ENCODE results near the gene SEC22A. TPM values are rescaled to one million over a fixed set of nuclear protein-coding genes. Genes with fewer than 3 reads are reported as not detected.

The SEC22A gene
- polyA plus RNA-seq, 1 of the 3 experiments (the other 2 are of a cell fraction): 13.0 TPM

- no peaks in the 10 kb centered on the region for H3K27me3 ChIP-seq (ENCODE audit: insufficient read depth)
- DNase-seq: no peak
- no peaks in the 10 kb centered on the region for H3K9me3 ChIP-seq
- H3K4me3 ChIP-seq (ENCODE audit: low read depth in 2 of 2, low read length in 1 of 2): no peak overlapping the region
- H3K9me2 ChIP-seq: no peaks in the 10 kb centered on the region
- H2AFZ ChIP-seq (ENCODE audit: low read depth): no peak overlapping the region
- H3F3A ChIP-seq (replicated peaks; ENCODE audit: insufficient read depth): no peaks in the 10 kb centered on the region
- H3K9ac ChIP-seq: no peak overlapping the region
- CTCF ChIA-PET: interaction anchor here (1.0 to 1.5 kb wide), 4 partner anchors 10 to 102 kb away, joined by 3 to 4 read pairs (median 3); no protein-coding TSS in a partner anchor
- 100% methylated on average over 6 of the region's 15 CpGs for WGBS (ENCODE audit: low lambda C conversion rate)
- peaks cover 9 to 35% of the 10 kb centered on the region in 2 experiments for H3K36me3 ChIP-seq (replicated peaks in 1 of 2; ENCODE audit: control insufficient read depth in 1 of 2, insufficient read depth in 2 of 2, low read length in 1 of 2)
- H3K4me1 ChIP-seq (ENCODE audit: control insufficient read depth in 1 of 2, insufficient read depth in 2 of 2, low read depth in 1 of 2, low read length in 1 of 2): peaks cover 0 to 29% of the 10 kb centered on the region in 2 experiments; a peak in 1 of 4 replicates
- H3K27ac ChIP-seq (ENCODE audit: low read depth in 2 of 2, low read length in 1 of 2): no peak overlapping the region
- H3K79me2 ChIP-seq (ENCODE audit: insufficient read depth): no peaks in the 10 kb centered on the region
- no peak overlapping the region for H3K4me2 ChIP-seq
- POLR2A ChIA-PET: no interaction called here
- H4K20me1 ChIP-seq (ENCODE audit: insufficient read depth): no peaks in the 10 kb centered on the region
- TF ChIP-seq EP300 (IDR thresholded peaks at IDR 0.05; ENCODE audit: borderline replicate concordance in 1 of 2, low read depth in 1 of 2, low read length in 1 of 2): no peak
- TF ChIP-seq MAX (IDR thresholded peaks at IDR 0.05; ENCODE audit: low read depth): no peak
- TF ChIP-seq NRF1 (IDR thresholded peaks at IDR 0.05; ENCODE audit: low read depth, low read length): no peak
- TF ChIP-seq MEF2A (IDR thresholded peaks at IDR 0.05; ENCODE audit: borderline replicate concordance, low read depth): no peak
- no peak for TF ChIP-seq EZH2phosphoT487 (IDR thresholded peaks at IDR 0.05; ENCODE audit: borderline replicate concordance, low read depth)
- TF ChIP-seq SMC3 (IDR thresholded peaks at IDR 0.05; ENCODE audit: low read depth, low read length): no peak
- no peak for TF ChIP-seq ZBTB33 (IDR thresholded peaks at IDR 0.05; ENCODE audit: borderline replicate concordance, low read depth)
- no peak for TF ChIP-seq RFX5 (IDR thresholded peaks at IDR 0.05; ENCODE audit: low read length)
- no peak for TF ChIP-seq TCF12 (IDR thresholded peaks at IDR 0.05)
- TF ChIP-seq POLR2AphosphoS5 (IDR thresholded peaks at IDR 0.05; ENCODE audit: low read depth, low read length): no peak
These were observed 45.3 kb upstream of the SEC22A start for GRCh38 chr3:123156276-123156995.

GRCh38 chr3:123157209-123157597 lies 44.5 kb upstream of the SEC22A start:
- WGBS (ENCODE audit: low lambda C conversion rate): 100% methylated on average over 1 of the region's 2 CpGs
- Histone ChIP-seq H3K9ac (no peak overlapping the region), H3K79me2 (ENCODE audit: insufficient read depth) (no peaks in the 10 kb centered on the region), H3F3A (replicated peaks; ENCODE audit: insufficient read depth) (no peaks in the 10 kb centered on the region), H3K9me3 (no peaks in the 10 kb centered on the region), H3K4me2 (no peak overlapping the region), H3K36me3 (replicated peaks in 1 of 2; ENCODE audit: control insufficient read depth in 1 of 2, insufficient read depth in 2 of 2, low read length in 1 of 2) (peaks cover 14 to 38% of the 10 kb centered on the region in 2 experiments), H3K4me1 (ENCODE audit: control insufficient read depth in 1 of 2, insufficient read depth in 2 of 2, low read depth in 1 of 2, low read length in 1 of 2) (peaks cover 0 to 29% of the 10 kb centered on the region in 2 experiments; a peak in 1 of 4 replicates), H2AFZ (ENCODE audit: low read depth) (no peak overlapping the region), H3K27me3 (ENCODE audit: insufficient read depth) (no peaks in the 10 kb centered on the region), H3K4me3 (ENCODE audit: low read depth in 2 of 2, low read length in 1 of 2) (no peak overlapping the region), H3K9me2 (no peaks in the 10 kb centered on the region), H3K27ac (ENCODE audit: low read depth in 2 of 2, low read length in 1 of 2) (no peak overlapping the region), H4K20me1 (ENCODE audit: insufficient read depth) (no peaks in the 10 kb centered on the region)
- POLR2A ChIA-PET: no interaction called here
- DNase-seq: no peak
- CTCF ChIA-PET: interaction anchor here (1.0 to 1.5 kb wide), 4 partner anchors 10 to 101 kb away, joined by 3 to 4 read pairs (median 3); no protein-coding TSS in a partner anchor
- no peak for TF ChIP-seq CTCF (IDR thresholded peaks at IDR 0.05)
- TF ChIP-seq GABPA (IDR thresholded peaks at IDR 0.05; ENCODE audit: low read depth): no peak
- no peak for TF ChIP-seq RAD21 (IDR thresholded peaks at IDR 0.05; ENCODE audit: low read length)
- no peak for TF ChIP-seq FOSL2 (IDR thresholded peaks at IDR 0.05; ENCODE audit: borderline replicate concordance, low read depth)
- no peak for TF ChIP-seq SMC3 (IDR thresholded peaks at IDR 0.05; ENCODE audit: low read depth, low read length)
- TF ChIP-seq EP300 (IDR thresholded peaks at IDR 0.05; ENCODE audit: borderline replicate concordance in 1 of 2, low read depth in 1 of 2, low read length in 1 of 2): no peak
- TF ChIP-seq MAX (IDR thresholded peaks at IDR 0.05; ENCODE audit: low read depth): no peak
- no peak for TF ChIP-seq IRF3 (IDR thresholded peaks at IDR 0.05; ENCODE audit: low read depth, low read length)
- TF ChIP-seq ZBTB33 (IDR thresholded peaks at IDR 0.05; ENCODE audit: borderline replicate concordance, low read depth): no peak
- no peak for TF ChIP-seq USF1 (IDR thresholded peaks at IDR 0.05; ENCODE audit: borderline replicate concordance, low read depth)
- TF ChIP-seq TAF1 (IDR thresholded peaks at IDR 0.05; ENCODE audit: borderline replicate concordance, low read depth, low read length): no peak

Measured in SK-N-SH (cell line).